Smooth muscle cell (in vitro differentiated cells): ENCODE results near the gene DISC1. TPM values are rescaled to one million over a fixed set of nuclear protein-coding genes. Genes with fewer than 3 reads are reported as not detected.
"Not testable (repeated sequence)": the region's sequence is repeated elsewhere in the genome, so short reads cannot be mapped to it uniquely, and the experiment has no call there.

Experiments used
- DNase-seq: peaks from one replicate; lab custom pipeline; 2025; ENCODE audit not compliant: unreplicated experiment; lab: John Stamatoyannopoulos, UW
- H2AFZ ChIP-seq: fragments of 200-600 bp; sonication (generic); 2 replicates; pipeline ENCODE4 v1.6.0; 2016; ENCODE audit warnings: antibody characterized with exemption, low read depth, mild to moderate bottlenecking
- H3F3A ChIP-seq: fragments of 200-600 bp; sonication (generic); 2 replicates; pipeline ENCODE4 v1.6.0; 2017; ENCODE audit warnings: antibody characterized with exemption, low read depth
- H3K27ac ChIP-seq: fragments of 200-600 bp; sonication (generic); 2 replicates; pipeline ENCODE4 v1.5.1; 2016; ENCODE audit warnings: low read depth, mild to moderate bottlenecking
- H3K27me3 ChIP-seq: fragments of 200-600 bp; sonication (generic); 2 replicates; pipeline ENCODE4 v1.6.1; 2016; ENCODE audit warnings: low read depth, mild to moderate bottlenecking
- H3K36me3 ChIP-seq: fragments of 200-600 bp; sonication (generic); 2 replicates; pipeline ENCODE4 v1.5.1; 2016; ENCODE audit warnings: low read depth
- H3K4me1 ChIP-seq: fragments of 200-600 bp; sonication (generic); 2 replicates; pipeline ENCODE4 v1.5.1; 2016; ENCODE audit warnings: low read depth
- H3K4me2 ChIP-seq: fragments of 200-600 bp; sonication (generic); 2 replicates; pipeline ENCODE4 v1.6.0; 2016; ENCODE audit warnings: mild to moderate bottlenecking
- H3K4me3 ChIP-seq: fragments of 200-600 bp; sonication (generic); 2 replicates; pipeline ENCODE4 v1.5.1; 2016; ENCODE audit warnings: mild to moderate bottlenecking
- H3K79me2 ChIP-seq: fragments of 200-600 bp; sonication (generic); 2 replicates; pipeline ENCODE4 v1.6.0; 2016; ENCODE audit warnings: low read depth, mild to moderate bottlenecking
- H3K9ac ChIP-seq: fragments of 200-600 bp; sonication (generic); 2 replicates; pipeline ENCODE4 v1.6.0; 2016; ENCODE audit warnings: low read depth
- H3K9me3 ChIP-seq: fragments of 200-600 bp; sonication (generic); replicated peaks from 2 replicates; pipeline ENCODE4 v1.5.1; 2016; ENCODE audit warnings: low read depth
- H4K20me1 ChIP-seq: fragments of 200-600 bp; sonication (generic); 2 replicates; pipeline ENCODE4 v1.6.0; 2016; ENCODE audit warnings: low read depth
- WGBS: methylation state at CpG from one replicate; pipeline ENCODE4 v1.1.7; 2016; ENCODE audit warnings: low lambda C conversion rate; 5-methylcytosine and 5-hydroxymethylcytosine counted together
- polyA plus RNA-seq: library from polyadenylated mRNA; unstranded; fragments of >200 nt; fragmentation: Nextera tagmentation; extraction: Ambion mirVana; gene quantifications from 2 replicates; pipeline ENCODE4 v1.2.1, GENCODE V29; 2016
- total RNA-seq: library from RNA; depleted of rRNA; stranded (reverse); fragments of >200 nt; gene quantifications from 2 replicates; pipeline ENCODE4 v1.2.3, GENCODE V29; 2014
- TF ChIP-seq, protein P1 (sequence below): fragments of 200-600 bp; sonication (generic); IDR thresholded peaks from 2 replicates; pipeline ENCODE4 v1.5.1; 2017; ENCODE audit warnings: borderline replicate concordance, mild to moderate bottlenecking, antibody characterized with exemption; ENCODE audit not compliant: insufficient read depth, poor library complexity, severe bottlenecking

DISC1 gene
- total and polyA plus RNA-seq, 2 experiments from 2014 or later: 0.89 to 4.3 TPM

DNA sequence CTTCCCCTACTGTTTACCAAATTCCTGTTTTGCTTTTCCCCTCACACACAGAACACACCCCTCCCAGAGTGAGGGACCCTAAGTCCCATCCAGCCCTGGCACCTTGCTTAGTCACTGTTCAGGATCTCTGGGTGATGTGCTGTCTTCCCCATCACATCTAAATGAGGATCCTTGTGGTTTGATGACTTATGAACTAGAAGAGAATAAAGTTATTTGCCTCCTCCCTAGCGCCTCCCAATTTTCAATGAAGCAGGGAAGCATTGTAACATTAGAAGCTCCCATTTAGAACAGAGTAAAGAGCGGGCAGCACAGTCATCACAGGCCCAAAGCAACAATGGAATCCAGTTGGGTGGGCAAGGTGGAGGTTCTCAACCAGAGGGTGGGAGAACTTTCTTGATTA lies 27.0 kb downstream of the DISC1 start:
- H2AFZ ChIP-seq: no peak overlapping the region
- 96% methylated on average over 2 of the region's 2 CpGs for WGBS
- DNase-seq: no peak

DNA sequence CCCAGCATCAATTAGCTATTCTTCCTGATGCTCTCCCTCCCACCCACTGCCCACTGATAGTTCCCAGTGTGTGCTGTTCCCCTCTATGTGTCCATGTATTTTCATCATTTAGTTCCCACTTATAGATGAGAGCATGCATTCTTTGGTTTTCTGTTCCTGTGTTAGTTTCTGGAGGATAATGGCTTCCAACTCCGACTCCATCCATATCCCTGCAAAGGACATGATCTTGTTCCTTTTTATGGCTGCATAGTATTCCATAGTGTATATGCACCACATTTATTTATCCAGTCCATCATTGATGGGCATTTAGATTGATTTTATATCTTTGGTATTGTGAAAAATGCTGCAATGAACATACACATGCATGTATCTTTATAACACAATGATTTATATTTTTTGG lies 30.2 kb downstream of the DISC1 start:
- 95% methylated on average over 1 of the region's 1 CpG for WGBS
- H3K4me2 ChIP-seq: no peak overlapping the region
- no peak overlapping the region for H3K27ac ChIP-seq
- H3F3A ChIP-seq: no peaks in the 10 kb centered on the region
- H3K79me2 ChIP-seq: no peaks in the 10 kb centered on the region
- no peaks in the 10 kb centered on the region for H3K36me3 ChIP-seq
- TF ChIP-seq, protein P1, sequence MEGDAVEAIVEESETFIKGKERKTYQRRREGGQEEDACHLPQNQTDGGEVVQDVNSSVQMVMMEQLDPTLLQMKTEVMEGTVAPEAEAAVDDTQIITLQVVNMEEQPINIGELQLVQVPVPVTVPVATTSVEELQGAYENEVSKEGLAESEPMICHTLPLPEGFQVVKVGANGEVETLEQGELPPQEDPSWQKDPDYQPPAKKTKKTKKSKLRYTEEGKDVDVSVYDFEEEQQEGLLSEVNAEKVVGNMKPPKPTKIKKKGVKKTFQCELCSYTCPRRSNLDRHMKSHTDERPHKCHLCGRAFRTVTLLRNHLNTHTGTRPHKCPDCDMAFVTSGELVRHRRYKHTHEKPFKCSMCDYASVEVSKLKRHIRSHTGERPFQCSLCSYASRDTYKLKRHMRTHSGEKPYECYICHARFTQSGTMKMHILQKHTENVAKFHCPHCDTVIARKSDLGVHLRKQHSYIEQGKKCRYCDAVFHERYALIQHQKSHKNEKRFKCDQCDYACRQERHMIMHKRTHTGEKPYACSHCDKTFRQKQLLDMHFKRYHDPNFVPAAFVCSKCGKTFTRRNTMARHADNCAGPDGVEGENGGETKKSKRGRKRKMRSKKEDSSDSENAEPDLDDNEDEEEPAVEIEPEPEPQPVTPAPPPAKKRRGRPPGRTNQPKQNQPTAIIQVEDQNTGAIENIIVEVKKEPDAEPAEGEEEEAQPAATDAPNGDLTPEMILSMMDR: no peak
- no peaks in the 10 kb centered on the region for H4K20me1 ChIP-seq
- H3K9me3 ChIP-seq: no peaks in the 10 kb centered on the region
- no peak overlapping the region for H3K4me3 ChIP-seq
- no peak overlapping the region for H2AFZ ChIP-seq
- H3K9ac ChIP-seq: no peak overlapping the region
- no peaks in the 10 kb centered on the region for H3K27me3 ChIP-seq
- no peaks in the 10 kb centered on the region for H3K4me1 ChIP-seq
- no peak for DNase-seq

More for the DNA sequence above, 27.0 kb downstream of the DISC1 start:
- H3K4me2 ChIP-seq: no peak overlapping the region
- H3F3A ChIP-seq: no peaks in the 10 kb centered on the region
- no peaks in the 10 kb centered on the region for H3K4me1 ChIP-seq
- H3K79me2 ChIP-seq: no peaks in the 10 kb centered on the region
- H3K36me3 ChIP-seq: no peaks in the 10 kb centered on the region
- no peak overlapping the region for H3K4me3 ChIP-seq
- H3K27me3 ChIP-seq: no peaks in the 10 kb centered on the region
- no peaks in the 10 kb centered on the region for H4K20me1 ChIP-seq
- no peak overlapping the region for H3K27ac ChIP-seq
- no peaks in the 10 kb centered on the region for H3K9me3 ChIP-seq
- TF ChIP-seq, protein P1: no peak
- no peak overlapping the region for H3K9ac ChIP-seq

GRCh38 chr1:231658223-231658622 lies 31.6 kb downstream of the DISC1 start:
- not testable (repeated sequence) for H3K36me3 ChIP-seq, H3K9ac ChIP-seq, H3K4me1 ChIP-seq, H3K4me3 ChIP-seq, H3K27ac ChIP-seq, H3K4me2 ChIP-seq, H3K79me2 ChIP-seq, H3K27me3 ChIP-seq, H3F3A ChIP-seq, H4K20me1 ChIP-seq, H2AFZ ChIP-seq, DNase-seq, H3K9me3 ChIP-seq
- WGBS: 100% methylated on average over 1 of the region's 1 CpG

GRCh38 chr1:231660198-231660597 lies 33.6 kb downstream of the DISC1 start:
- H3F3A ChIP-seq: no peaks in the 10 kb centered on the region
- H3K9ac ChIP-seq: no peak overlapping the region
- H3K9me3 ChIP-seq: no peaks in the 10 kb centered on the region
- H3K27me3 ChIP-seq: no peaks in the 10 kb centered on the region
- no peak overlapping the region for H2AFZ ChIP-seq
- no peaks in the 10 kb centered on the region for H3K4me1 ChIP-seq
- no peaks in the 10 kb centered on the region for H3K36me3 ChIP-seq
- no peak overlapping the region for H3K27ac ChIP-seq
- no peak for DNase-seq
- TF ChIP-seq, protein P1: no peak
- WGBS: 100% methylated on average over 3 of the region's 3 CpGs
- no peaks in the 10 kb centered on the region for H3K79me2 ChIP-seq
- no peak overlapping the region for H3K4me3 ChIP-seq
- no peaks in the 10 kb centered on the region for H4K20me1 ChIP-seq
- no peak overlapping the region for H3K4me2 ChIP-seq
